Activated CD8-positive, alpha-beta memory T cell treated with anti-CD3 and anti-CD28 coated beads for 48 hours (primary cell): ENCODE measurements around the gene SRMS.

Source experiments
- DNase-seq, 3 experiments: peaks; one replicate each; pipeline ENCODE4 v3.0.0-alpha.2; 2020; ENCODE audit warnings: low read depth in 2 of 3, low spot score in 2 of 3

The SRMS gene

GRCh38 chr20:63553933-63554290, 6.4 kb upstream of the SRMS start, which contains the start of gene FNDC11:
Gene FNDC11, plus strand, starts transcription at chr20:63554159. Its CDS starts 1,505 bp downstream, at chr20:63555664.
- no peak for DNase-seq

DNA sequence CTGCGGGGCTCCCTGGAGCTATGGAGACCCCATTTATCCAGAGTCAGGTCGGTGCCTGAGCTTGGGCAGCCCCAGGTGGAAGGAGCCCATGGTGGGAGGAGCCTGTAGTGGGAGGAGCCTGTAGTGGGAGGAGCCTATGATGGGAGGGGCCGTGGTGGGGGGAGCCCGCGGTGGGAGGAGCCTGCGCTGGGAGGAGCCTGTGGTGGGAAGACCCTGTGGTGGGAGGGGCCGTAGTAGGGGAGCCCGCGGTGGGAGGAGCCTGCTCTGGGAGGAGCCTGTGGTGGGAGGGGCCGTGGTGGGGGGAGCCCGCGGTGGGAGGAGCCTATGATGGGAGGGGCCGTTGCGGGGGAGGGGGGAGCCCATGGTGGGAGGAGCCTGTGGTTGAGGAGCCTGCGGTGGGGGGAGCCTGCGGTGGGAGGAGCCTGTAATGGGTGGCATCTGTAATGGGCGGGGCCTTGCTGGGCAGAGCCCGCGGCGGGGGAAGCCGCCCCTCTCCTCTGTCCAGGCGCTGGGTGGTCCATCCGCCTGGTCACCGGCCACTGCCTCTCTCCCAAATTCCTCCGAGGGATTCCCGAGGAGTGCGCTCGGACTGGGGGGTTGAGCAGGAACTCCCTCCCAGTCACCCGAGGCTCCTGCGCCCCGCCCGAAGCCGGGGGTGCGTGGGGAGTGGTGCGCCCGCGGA, 5.8 kb upstream of the SRMS start:
- DNase-seq: peak; percentile 52 to 90 (median 79)

DNA sequence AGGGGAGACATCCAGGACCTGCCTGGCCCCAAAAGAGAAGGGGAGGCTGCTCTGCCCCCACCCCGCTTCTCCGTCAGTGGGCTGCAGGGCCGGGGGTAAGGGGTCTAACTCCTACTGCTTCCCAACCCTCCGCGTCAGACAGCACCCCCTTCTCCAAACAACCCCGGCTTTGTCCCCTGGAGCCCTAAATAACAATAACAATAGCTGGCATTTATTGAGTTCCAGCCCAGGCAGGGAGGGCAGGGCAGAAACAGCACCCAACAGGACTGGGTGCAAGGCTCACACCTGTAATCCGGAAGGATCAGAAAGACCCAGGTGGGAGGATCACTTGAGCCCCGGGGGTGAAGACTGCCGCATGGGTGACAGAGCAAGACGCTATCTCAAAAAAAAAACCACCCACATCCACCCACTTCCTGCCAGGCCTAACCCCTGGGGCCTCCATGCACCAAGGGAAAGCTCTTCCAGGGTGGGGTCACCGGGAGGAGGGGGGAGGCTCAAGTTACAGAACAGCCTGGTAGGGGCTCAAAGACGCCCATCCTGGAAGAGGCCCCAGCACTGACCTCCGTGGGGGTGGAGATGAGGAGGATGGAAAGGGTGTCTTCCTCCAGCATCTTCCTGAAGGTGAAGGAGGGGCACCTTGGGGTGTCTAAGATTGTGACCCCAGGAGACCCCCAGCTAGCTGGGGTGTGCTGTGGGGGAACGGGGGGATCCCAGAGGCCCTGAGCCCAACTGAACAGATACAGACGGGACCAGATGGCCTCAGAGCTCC, 5.1 kb upstream of the SRMS start:
- no peak for DNase-seq

DNA sequence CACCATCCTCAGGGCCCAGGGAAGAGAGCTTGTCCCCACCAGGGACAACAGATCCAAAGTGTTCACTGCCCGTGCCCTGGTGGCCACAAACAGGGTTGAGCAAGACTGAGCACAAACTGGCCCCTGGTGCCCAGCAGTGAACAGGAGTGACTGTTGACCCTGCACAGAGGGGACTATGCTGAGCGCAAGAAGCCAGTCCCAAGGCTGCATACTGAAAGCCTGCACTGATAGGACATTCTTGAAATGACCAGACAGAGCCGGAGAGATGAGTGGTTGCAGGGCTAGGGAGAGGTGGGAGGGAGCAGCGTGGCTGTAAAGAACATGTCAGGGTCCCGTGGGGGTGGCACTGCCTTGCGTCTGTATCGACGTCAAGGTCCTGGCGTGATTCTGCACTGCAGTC, 3.5 kb upstream of the SRMS start:
- no peak for DNase-seq

GRCh38 chr20:63549679-63550282, 2.2 kb upstream of the SRMS start:
- no peak for DNase-seq

- DNase-seq: no peak
Measured at GRCh38 chr20:63549019-63549418, 1.5 kb upstream of the SRMS start.

- DNase-seq: no peak
Measured at GRCh38 chr20:63548542-63548941, 993 bp upstream of the SRMS start.

DNA sequence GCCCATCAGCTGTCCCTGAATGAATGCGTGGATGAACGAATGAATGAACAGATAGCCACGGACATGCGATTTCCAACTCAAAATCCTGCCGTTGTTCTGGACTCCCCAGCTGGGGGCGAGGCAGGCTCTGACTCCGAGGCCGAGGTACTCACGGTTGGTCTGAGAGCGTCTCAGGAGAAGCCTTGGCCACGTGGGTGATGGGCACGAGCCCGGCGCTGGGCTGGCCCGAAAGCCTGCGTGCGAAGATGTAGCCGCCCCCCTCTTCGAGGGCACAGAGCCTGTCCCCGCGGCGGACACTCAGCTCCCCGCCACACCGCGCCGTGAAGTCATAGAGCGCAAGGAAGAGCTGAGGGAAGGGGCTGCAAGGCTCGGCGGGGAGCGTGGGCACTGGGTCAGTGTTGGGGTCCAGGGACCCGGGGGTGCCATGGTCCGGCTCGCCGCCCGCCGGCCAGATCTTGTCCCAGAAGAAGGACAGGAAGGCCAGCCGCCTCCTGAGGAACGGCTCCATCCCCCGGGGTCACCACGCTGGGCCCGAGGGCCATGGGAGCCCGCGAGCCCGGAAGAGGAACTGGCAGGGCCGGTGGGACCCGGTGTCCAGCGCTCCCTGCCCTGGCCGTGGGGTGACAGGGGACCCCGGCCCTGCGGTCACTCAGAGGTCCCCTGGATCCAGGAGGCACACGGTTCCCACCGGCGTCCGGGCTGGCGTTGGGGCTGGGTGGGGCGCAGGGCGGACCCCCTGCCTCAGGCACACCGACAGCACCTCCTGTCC, 409 bp downstream of the SRMS start:
- no peak for DNase-seq

DNA sequence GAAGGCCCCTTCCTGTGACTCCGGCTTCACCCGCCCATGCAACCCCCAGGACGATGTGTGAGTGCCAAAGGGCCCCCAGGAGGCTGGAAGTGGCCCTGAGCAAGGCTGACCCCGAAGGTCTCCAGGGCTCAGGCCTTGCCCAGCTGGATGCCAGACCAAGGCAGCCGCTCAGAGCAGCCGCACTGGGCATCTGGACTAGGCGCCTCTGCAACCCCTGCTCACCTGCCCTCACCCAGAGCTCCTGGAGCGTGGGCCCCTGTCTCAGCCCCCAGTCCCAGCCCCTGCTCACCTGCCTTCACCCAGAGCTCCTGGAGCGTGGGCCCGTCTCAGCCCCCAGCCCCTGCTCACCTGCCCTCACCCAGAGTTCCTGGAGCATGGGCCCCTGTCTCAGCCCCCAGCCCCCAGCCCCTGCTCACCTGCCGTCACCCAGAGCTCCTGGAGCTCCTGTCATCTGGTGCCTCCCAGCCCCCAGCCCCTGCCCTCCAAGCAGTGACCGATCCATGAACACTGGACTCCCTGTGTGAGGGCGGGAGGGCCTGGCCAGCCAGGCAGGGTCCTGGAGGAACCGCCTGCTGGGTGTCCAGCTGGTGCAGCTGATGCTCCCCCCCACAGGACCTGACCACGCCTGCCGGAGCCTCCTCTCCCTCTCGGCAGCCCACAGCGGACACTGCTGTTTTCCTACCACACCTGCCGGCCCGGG, 1.1 kb downstream of the SRMS start:
- DNase-seq: no peak

- no peak for DNase-seq
Measured at GRCh38 chr20:63545814-63546213, 1.7 kb downstream of the SRMS start.

DNA sequence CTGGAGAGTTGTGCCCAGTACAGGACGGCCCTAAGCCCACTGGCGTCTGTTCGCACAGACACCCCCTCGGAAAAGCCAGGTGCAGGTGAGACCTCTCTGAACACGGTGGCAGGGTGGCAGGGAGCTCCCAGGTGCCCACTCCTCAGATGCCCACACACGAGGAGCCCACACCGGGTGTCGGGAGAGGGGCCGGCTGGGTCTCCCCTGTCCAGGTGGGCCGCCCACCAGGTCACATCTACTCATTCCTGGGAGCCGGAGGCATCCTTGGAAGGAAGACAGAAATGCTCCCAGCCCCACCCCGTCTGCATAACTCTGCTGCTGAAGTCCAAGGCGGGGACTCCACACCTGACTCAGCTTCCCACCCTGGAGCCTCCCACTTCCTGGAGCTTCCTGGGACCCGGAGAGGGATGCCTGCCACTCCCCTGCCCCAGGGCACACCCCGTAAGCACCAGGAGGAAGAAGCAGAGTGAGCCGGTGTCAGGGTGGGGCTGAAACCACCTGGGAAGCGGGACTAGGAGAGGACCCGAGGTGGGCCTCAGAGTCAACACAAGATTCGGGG, 2.5 kb downstream of the SRMS start:
- no peak for DNase-seq

GRCh38 chr20:63544241-63544957, 3.1 kb downstream of the SRMS start:
- no peak for DNase-seq

DNA sequence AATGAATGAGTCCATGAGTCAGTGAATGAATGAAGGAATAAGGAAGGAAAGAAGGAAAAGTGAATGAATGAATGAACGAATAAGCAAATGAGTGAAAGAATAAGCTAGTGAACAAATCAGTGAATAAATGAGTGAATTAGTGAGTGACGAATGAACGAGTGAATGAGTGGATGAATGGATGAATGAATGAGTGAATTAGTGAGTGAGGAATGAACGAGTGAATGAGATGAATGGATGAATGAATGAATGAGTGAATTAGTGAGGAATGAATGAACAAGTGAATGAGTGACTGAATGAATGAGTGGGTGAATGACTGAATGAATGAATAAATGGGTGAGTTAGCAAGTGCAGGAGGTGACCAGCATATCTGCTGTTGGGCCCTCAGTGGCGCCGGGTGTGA, 3.8 kb downstream of the SRMS start:
- no peak for DNase-seq

DNA sequence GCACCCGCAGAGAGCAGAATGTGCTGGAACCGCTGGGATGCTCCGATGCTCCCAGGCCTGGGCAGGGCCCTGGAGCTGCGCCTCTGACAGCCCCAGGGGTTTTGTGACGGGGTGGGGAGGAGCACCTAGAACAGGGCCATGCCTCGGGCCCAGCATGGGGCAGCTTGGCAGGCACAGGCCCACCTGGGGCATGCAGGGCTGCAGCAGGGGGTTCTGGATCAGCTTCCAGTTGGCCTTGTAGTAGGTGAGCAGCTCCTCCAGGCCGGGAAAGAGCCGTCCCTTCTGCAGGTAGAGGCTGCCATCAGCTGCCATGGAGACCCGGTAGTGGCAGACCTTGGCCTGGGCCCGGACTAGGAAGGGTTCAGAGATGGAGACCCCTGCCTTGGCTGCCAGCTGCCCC, 4.4 kb downstream of the SRMS start:
- DNase-seq: no peak

GRCh38 chr20:63542696-63543095, 4.9 kb downstream of the SRMS start:
- DNase-seq: no peak

DNA sequence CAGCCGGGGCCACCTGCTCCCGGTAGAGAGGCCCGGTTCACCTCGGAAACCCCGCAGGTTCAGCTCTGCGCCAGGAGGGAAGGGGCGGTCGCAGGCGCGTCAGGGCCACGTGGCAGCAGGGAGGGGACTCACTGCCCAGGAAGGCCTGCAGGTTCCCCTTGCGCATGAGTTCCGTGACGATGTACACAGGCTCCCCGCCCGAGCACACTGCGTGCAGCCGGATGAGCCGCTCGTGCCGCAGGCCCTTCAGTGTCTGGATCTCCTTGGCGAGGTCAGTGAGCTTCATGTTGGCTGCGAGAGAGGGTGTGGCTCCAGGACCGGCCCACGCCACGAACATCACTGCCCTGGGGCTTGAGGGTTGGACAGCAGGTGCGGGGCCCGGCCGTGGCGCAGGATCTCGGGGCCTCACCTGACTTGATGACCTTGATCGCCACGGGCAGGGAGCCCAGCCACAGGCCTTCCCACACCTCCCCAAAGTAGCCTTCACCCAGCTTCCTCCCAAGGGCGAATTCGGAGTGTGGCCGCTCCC, 5.5 kb downstream of the SRMS start:
- DNase-seq: no peak

DNA sequence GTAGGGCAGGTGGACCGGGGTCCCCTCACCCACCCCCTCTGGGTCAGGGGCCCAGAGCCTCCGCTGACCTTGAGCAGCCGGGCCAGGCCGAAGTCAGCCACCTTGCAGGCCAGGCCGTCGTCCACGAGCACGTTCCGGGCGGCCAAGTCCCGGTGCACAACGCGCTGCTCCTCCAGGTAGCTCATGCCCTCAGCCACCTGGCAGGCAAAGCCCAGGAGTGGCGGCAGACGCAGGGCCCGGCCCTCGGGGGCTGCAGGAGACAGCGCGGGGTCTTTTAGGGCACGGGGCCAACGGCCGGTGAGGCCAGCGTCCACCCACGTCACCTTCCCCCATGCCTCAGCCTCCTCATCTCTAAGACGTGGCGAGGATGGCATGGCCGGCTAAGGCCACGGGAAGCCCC, 6.2 kb downstream of the SRMS start:
- no peak for DNase-seq

GRCh38 chr20:63540417-63541186, 6.9 kb downstream of the SRMS start:
- DNase-seq: no peak
